GM23338 (cell line): ENCODE measurements around the gene HNRNPL.

Source experiments
- CREB1 ChIP-seq: fragments of 250-450 bp; sonication (Bioruptor Pico); IDR thresholded peaks from 2 replicates; pipeline ENCODE4 v1.5.0; 2020; ENCODE audit warnings: low read depth, mild to moderate bottlenecking, moderate library complexity
- CTCF ChIP-seq, 2 experiments: fragments of 200-600 bp in 1 of 2; sonication (generic) in 1 of 2; conservative IDR thresholded peaks; 2 replicates each; pipeline versions ENCODE4 v1.5.1 to v1.6.1; 2016 to 2017; ENCODE audit warnings: antibody characterized with exemption in 2 of 2, low read depth in 2 of 2, mild to moderate bottlenecking in 2 of 2, moderate library complexity in 1 of 2
- EZH2 ChIP-seq: fragments of 200-600 bp; sonication (generic); IDR thresholded peaks from one replicate; pipeline ENCODE4 v1.8.0; 2017; ENCODE audit warnings: antibody characterized with exemption, mild to moderate bottlenecking, low read depth; ENCODE audit not compliant: unreplicated experiment
- EZH2phosphoT487 ChIP-seq: fragments of 200-600 bp; sonication (generic); IDR thresholded peaks from one replicate; pipeline ENCODE4 v1.8.1; 2018; ENCODE audit warnings: antibody characterized with exemption; ENCODE audit not compliant: unreplicated experiment
- JUNB ChIP-seq: IDR thresholded peaks from one replicate; pipeline ENCODE4 v1.6.1; 2016; ENCODE audit warnings: antibody characterized with exemption; ENCODE audit not compliant: unreplicated experiment
- POLR2AphosphoS5 ChIP-seq: IDR thresholded peaks from 2 replicates; pipeline ENCODE4 v1.6.1; 2016; ENCODE audit warnings: antibody characterized with exemption, low read depth
- ZNF331 ChIP-seq: fragments of 250-450 bp; sonication (Bioruptor Pico); IDR thresholded peaks from 2 replicates; pipeline ENCODE4 v1.5.0; 2020; ENCODE audit warnings: low read depth, mild to moderate bottlenecking, moderate library complexity
- TF ChIP-seq, protein P1 (sequence below): IDR thresholded peaks from one replicate; pipeline ENCODE4 v1.6.1; 2018; ENCODE audit warnings: antibody characterized with exemption; ENCODE audit not compliant: unreplicated experiment

DNA sequence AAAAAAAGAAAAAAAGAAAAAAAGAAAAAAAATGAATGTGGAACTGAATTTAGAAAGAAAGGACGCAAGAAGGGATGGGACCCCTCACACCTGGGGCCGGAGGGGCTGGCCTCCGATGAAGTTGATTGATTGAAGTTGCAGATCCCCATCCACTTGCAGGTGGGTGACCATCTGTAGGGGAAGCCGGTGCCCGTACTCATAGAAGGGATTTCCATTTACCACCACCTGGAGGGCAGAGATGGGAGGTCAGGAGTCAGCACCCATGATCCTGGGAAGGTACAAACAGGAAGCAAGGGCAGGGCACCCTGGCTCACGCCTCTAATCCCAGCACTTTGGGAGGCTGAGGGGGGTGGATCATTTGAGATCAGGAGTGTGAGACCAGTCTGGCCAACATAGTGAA is 43.4 kb downstream of the HNRNPL start:
- no peak for TF ChIP-seq CTCF (conservative IDR thresholded peaks at IDR 0.05; ENCODE audit: low read depth in 2 of 2)
- TF ChIP-seq EZH2phosphoT487, result no peak
- no peak for TF ChIP-seq CREB1 (CRISPR knock-in tag)
- TF ChIP-seq EZH2, result no peak
- TF ChIP-seq POLR2AphosphoS5, result no peak
- TF ChIP-seq, protein P1, sequence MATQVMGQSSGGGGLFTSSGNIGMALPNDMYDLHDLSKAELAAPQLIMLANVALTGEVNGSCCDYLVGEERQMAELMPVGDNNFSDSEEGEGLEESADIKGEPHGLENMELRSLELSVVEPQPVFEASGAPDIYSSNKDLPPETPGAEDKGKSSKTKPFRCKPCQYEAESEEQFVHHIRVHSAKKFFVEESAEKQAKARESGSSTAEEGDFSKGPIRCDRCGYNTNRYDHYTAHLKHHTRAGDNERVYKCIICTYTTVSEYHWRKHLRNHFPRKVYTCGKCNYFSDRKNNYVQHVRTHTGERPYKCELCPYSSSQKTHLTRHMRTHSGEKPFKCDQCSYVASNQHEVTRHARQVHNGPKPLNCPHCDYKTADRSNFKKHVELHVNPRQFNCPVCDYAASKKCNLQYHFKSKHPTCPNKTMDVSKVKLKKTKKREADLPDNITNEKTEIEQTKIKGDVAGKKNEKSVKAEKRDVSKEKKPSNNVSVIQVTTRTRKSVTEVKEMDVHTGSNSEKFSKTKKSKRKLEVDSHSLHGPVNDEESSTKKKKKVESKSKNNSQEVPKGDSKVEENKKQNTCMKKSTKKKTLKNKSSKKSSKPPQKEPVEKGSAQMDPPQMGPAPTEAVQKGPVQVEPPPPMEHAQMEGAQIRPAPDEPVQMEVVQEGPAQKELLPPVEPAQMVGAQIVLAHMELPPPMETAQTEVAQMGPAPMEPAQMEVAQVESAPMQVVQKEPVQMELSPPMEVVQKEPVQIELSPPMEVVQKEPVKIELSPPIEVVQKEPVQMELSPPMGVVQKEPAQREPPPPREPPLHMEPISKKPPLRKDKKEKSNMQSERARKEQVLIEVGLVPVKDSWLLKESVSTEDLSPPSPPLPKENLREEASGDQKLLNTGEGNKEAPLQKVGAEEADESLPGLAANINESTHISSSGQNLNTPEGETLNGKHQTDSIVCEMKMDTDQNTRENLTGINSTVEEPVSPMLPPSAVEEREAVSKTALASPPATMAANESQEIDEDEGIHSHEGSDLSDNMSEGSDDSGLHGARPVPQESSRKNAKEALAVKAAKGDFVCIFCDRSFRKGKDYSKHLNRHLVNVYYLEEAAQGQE, result no peak
- TF ChIP-seq ZNF331 (CRISPR knock-in tag), result no peak
- no peak for TF ChIP-seq JUNB
